ENCODE measurements around the gene LRRC40.
"Not testable (repeated sequence)": the region's sequence is repeated elsewhere in the genome, so short reads cannot be mapped to it uniquely, and the experiment has no call there.

Gene LRRC40

GRCh38 chr1:70208292-70208691, 2.9 kb upstream of the LRRC40 start:
- H3K4me1 ChIP-seq (ENCODE audit: control insufficient read depth, insufficient read depth, low read depth, low read length): peaks cover 7% of the 10 kb centered on the region
- no peak overlapping the region for H3K18ac ChIP-seq (ENCODE audit: low read depth in 1 of 2, low read length in 2 of 2)
- no peak overlapping the region for H2BK12ac ChIP-seq (ENCODE audit: low read length in 2 of 2)
- no peak overlapping the region for H2BK120ac ChIP-seq (ENCODE audit: low read depth, low read length)
- H3K4me3 ChIP-seq (ENCODE audit: insufficient read depth in 1 of 2, low read depth in 1 of 2, low read length in 2 of 2): peak overlapping the region in 1 of 2 experiments; percentile 8
- no peak overlapping the region for H2BK5ac ChIP-seq (ENCODE audit: low read depth, low read length, poor library complexity, severe bottlenecking)
- H3K4ac ChIP-seq (ENCODE audit: low read depth in 1 of 2, low read length in 2 of 2): no peak overlapping the region
- H2BK15ac ChIP-seq (ENCODE audit: low read depth, poor library complexity, severe bottlenecking): no peak overlapping the region
- no peak for DNase-seq
- no peak overlapping the region for H2AK5ac ChIP-seq (ENCODE audit: low read length, severe bottlenecking)
- H2AFZ ChIP-seq (ENCODE audit: low read depth, low read length): no peak overlapping the region
- WGBS: 100% methylated on average over 4 of the region's 7 CpGs
- no peak overlapping the region for H4K91ac ChIP-seq (ENCODE audit: low read length)
- H3K23ac ChIP-seq (ENCODE audit: low read length in 2 of 2): no peak overlapping the region
- no peak overlapping the region for H3K9ac ChIP-seq (ENCODE audit: low read length)
- peaks cover 10 to 28% of the 10 kb centered on the region in 2 experiments for H3K36me3 ChIP-seq (ENCODE audit: control insufficient read depth in 1 of 2, insufficient read depth in 2 of 2, low read depth in 1 of 2, low read length in 2 of 2)
- H4K8ac ChIP-seq (ENCODE audit: low read length): no peak overlapping the region
- no peak overlapping the region for H3K27ac ChIP-seq (ENCODE audit: low read length, poor library complexity, severe bottlenecking)
- no peaks in the 10 kb centered on the region for H3K79me1 ChIP-seq (replicated peaks; ENCODE audit: low read length, poor library complexity, severe bottlenecking)
- H3K14ac ChIP-seq (ENCODE audit: low read length in 2 of 2): no peak overlapping the region
- H3K27me3 ChIP-seq (ENCODE audit: control insufficient read depth in 1 of 2, insufficient read depth in 1 of 2, low read length in 2 of 2): no peaks in the 10 kb centered on the region
- H3K9me3 ChIP-seq (ENCODE audit: control insufficient read depth, low read length): no peaks in the 10 kb centered on the region
- no peak overlapping the region for H3K4me2 ChIP-seq (ENCODE audit: low read length, poor library complexity, severe bottlenecking)

GRCh38 chr1:70207492-70207891, 2.1 kb upstream of the LRRC40 start:
- Histone ChIP-seq H2AFZ (ENCODE audit: low read depth, low read length) (no peak overlapping the region), H4K8ac (ENCODE audit: low read length) (no peak overlapping the region), H2BK5ac (ENCODE audit: low read depth, low read length, poor library complexity, severe bottlenecking) (no peak overlapping the region), H2BK15ac (ENCODE audit: low read depth, poor library complexity, severe bottlenecking) (no peak overlapping the region), H3K27ac (ENCODE audit: low read length, poor library complexity, severe bottlenecking) (no peak overlapping the region), H3K23ac (ENCODE audit: low read length in 2 of 2) (no peak overlapping the region), H3K9ac (ENCODE audit: low read length) (peak overlapping the region; percentile 99), H3K4me1 (ENCODE audit: control insufficient read depth, insufficient read depth, low read depth, low read length) (peaks cover 9% of the 10 kb centered on the region), H3K27me3 (ENCODE audit: control insufficient read depth in 1 of 2, insufficient read depth in 1 of 2, low read length in 2 of 2) (no peaks in the 10 kb centered on the region), H4K91ac (ENCODE audit: low read length) (no peak overlapping the region), H2AK5ac (ENCODE audit: low read length, severe bottlenecking) (no peak overlapping the region), H3K14ac (ENCODE audit: low read length in 2 of 2) (no peak overlapping the region), H2BK12ac (ENCODE audit: low read length in 2 of 2) (no peak overlapping the region), H3K79me1 (replicated peaks; ENCODE audit: low read length, poor library complexity, severe bottlenecking) (peaks cover 2% of the 10 kb centered on the region), H3K4ac (ENCODE audit: low read depth in 1 of 2, low read length in 2 of 2) (no peak overlapping the region), H3K9me3 (ENCODE audit: control insufficient read depth, low read length) (no peaks in the 10 kb centered on the region), H3K18ac (ENCODE audit: low read depth in 1 of 2, low read length in 2 of 2) (no peak overlapping the region), H3K4me2 (ENCODE audit: low read length, poor library complexity, severe bottlenecking) (no peak overlapping the region), H3K4me3 (ENCODE audit: insufficient read depth in 1 of 2, low read depth in 1 of 2, low read length in 2 of 2) (peak overlapping the region in 1 of 2 experiments; percentile 99), H2BK120ac (ENCODE audit: low read depth, low read length) (no peak overlapping the region), H3K36me3 (ENCODE audit: control insufficient read depth in 1 of 2, insufficient read depth in 2 of 2, low read depth in 1 of 2, low read length in 2 of 2) (peaks cover 10 to 24% of the 10 kb centered on the region in 2 experiments)
- WGBS: 96% methylated on average over 4 of the region's 4 CpGs
- DNase-seq: no peak

- not testable (repeated sequence) for H3K23ac ChIP-seq (ENCODE audit: low read length in 2 of 2); H4K8ac ChIP-seq (ENCODE audit: low read length); H3K9me3 ChIP-seq (ENCODE audit: control insufficient read depth, low read length); H3K27ac ChIP-seq (ENCODE audit: low read length, poor library complexity, severe bottlenecking); H2AK5ac ChIP-seq (ENCODE audit: low read length, severe bottlenecking); H3K4ac ChIP-seq (ENCODE audit: low read depth in 1 of 2, low read length in 2 of 2); H3K4me1 ChIP-seq (ENCODE audit: control insufficient read depth, insufficient read depth, low read depth, low read length); H2BK12ac ChIP-seq (ENCODE audit: low read length in 2 of 2); H2BK5ac ChIP-seq (ENCODE audit: low read depth, low read length, poor library complexity, severe bottlenecking); H3K14ac ChIP-seq (ENCODE audit: low read length in 2 of 2); H3K27me3 ChIP-seq (ENCODE audit: control insufficient read depth in 1 of 2, insufficient read depth in 1 of 2, low read length in 2 of 2); H3K18ac ChIP-seq (ENCODE audit: low read depth in 1 of 2, low read length in 2 of 2); H2AFZ ChIP-seq (ENCODE audit: low read depth, low read length); H2BK15ac ChIP-seq (ENCODE audit: low read depth, poor library complexity, severe bottlenecking); H2BK120ac ChIP-seq (ENCODE audit: low read depth, low read length); H4K91ac ChIP-seq (ENCODE audit: low read length); DNase-seq; H3K79me1 ChIP-seq (replicated peaks; ENCODE audit: low read length, poor library complexity, severe bottlenecking)
- H3K9ac ChIP-seq (ENCODE audit: low read length): peak overlapping the region; percentile 99
- peak overlapping the region; percentile 26 for H3K4me2 ChIP-seq (ENCODE audit: low read length, poor library complexity, severe bottlenecking)
- 93% methylated on average over 16 of the region's 17 CpGs for WGBS
- peaks cover 10 to 22% of the 10 kb centered on the region in 2 experiments for H3K36me3 ChIP-seq (ENCODE audit: control insufficient read depth in 1 of 2, insufficient read depth in 2 of 2, low read depth in 1 of 2, low read length in 2 of 2)
- H3K4me3 ChIP-seq (ENCODE audit: insufficient read depth in 1 of 2, low read depth in 1 of 2, low read length in 2 of 2): peak overlapping the region in 1 of 2 experiments; percentile 99
Measured at GRCh38 chr1:70206833-70207232, 1.5 kb upstream of the LRRC40 start.

GRCh38 chr1:70205071-70205433, 327 bp downstream of the LRRC40 start:
- WGBS: 1% methylated on average over 11 of the region's 11 CpGs
- no peak overlapping the region for H3K23ac ChIP-seq (ENCODE audit: low read length in 2 of 2)
- H2BK120ac ChIP-seq (ENCODE audit: low read depth, low read length): no peak overlapping the region
- H3K79me1 ChIP-seq (replicated peaks; ENCODE audit: low read length, poor library complexity, severe bottlenecking): peaks cover 5% of the 10 kb centered on the region
- DNase-seq: no peak
- H3K9ac ChIP-seq (ENCODE audit: low read length): peak overlapping the region; percentile 99
- no peaks in the 10 kb centered on the region for H3K27me3 ChIP-seq (ENCODE audit: control insufficient read depth in 1 of 2, insufficient read depth in 1 of 2, low read length in 2 of 2)
- peak overlapping the region; percentile 34 for H3K27ac ChIP-seq (ENCODE audit: low read length, poor library complexity, severe bottlenecking)
- H3K18ac ChIP-seq (ENCODE audit: low read depth in 1 of 2, low read length in 2 of 2): peak overlapping the region; percentile 67 to 81
- H3K14ac ChIP-seq (ENCODE audit: low read length in 2 of 2): no peak overlapping the region
- peaks cover 8 to 19% of the 10 kb centered on the region in 2 experiments for H3K36me3 ChIP-seq (ENCODE audit: control insufficient read depth in 1 of 2, insufficient read depth in 2 of 2, low read depth in 1 of 2, low read length in 2 of 2)
- H3K4me2 ChIP-seq (ENCODE audit: low read length, poor library complexity, severe bottlenecking): peak overlapping the region; percentile 75
- H4K91ac ChIP-seq (ENCODE audit: low read length): no peak overlapping the region
- no peak overlapping the region for H2BK15ac ChIP-seq (ENCODE audit: low read depth, poor library complexity, severe bottlenecking)
- H3K4me3 ChIP-seq (ENCODE audit: insufficient read depth in 1 of 2, low read depth in 1 of 2, low read length in 2 of 2): peak overlapping the region; percentile 87 to 99
- no peak overlapping the region for H2BK12ac ChIP-seq (ENCODE audit: low read length in 2 of 2)
- no peak overlapping the region for H3K4ac ChIP-seq (ENCODE audit: low read depth in 1 of 2, low read length in 2 of 2)
- peak overlapping the region; percentile 43 for H2AFZ ChIP-seq (ENCODE audit: low read depth, low read length)
- no peak overlapping the region for H2BK5ac ChIP-seq (ENCODE audit: low read depth, low read length, poor library complexity, severe bottlenecking)
- H2AK5ac ChIP-seq (ENCODE audit: low read length, severe bottlenecking): no peak overlapping the region
- H3K9me3 ChIP-seq (ENCODE audit: control insufficient read depth, low read length): no peaks in the 10 kb centered on the region
- H3K4me1 ChIP-seq (ENCODE audit: control insufficient read depth, insufficient read depth, low read depth, low read length): peaks cover 6% of the 10 kb centered on the region
- H4K8ac ChIP-seq (ENCODE audit: low read length): peak overlapping the region; percentile 78
